ENCODE data around the gene FOXD4L6. TPM values are rescaled to one million over a fixed set of nuclear protein-coding genes. Genes with fewer than 3 reads are reported as not detected.
"Not testable (repeated sequence)": the region's sequence is repeated elsewhere in the genome, so short reads cannot be mapped to it uniquely, and the experiment has no call there.

FOXD4L6 gene
- total and polyA plus RNA-seq, 2 donors = 0.09 to 0.16 TPM

DNA sequence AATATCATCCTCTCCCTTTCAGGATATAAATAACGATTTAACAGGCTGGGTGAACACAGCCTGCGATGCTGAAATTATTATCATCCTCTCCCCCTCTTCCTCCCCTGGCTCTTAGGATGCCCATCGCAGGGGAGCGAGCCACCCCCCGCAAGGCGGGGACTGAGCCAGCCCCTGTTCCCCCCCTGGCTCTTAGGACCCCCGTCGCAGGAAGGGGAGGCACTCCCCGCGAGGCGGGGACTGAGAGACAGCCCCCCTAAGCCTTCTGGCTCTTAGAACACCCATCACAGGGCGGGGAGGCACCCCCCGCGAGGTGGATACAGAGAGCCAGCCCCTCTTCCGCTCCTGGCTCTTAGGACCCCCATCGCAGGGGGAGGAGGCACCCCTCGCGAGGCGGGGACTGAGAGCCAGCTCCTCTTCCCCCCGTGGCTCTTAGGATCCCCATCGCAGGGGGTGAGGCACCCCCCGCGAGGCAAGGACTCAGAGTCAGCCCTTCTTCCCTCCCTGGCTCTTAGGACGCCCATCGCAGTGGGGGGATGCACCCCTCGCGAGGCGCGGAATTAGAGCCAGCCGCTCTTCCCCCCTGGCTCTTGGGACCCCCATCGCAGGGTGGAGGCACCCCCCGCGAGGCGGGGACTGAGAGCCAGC lies 21.9 kb downstream of the FOXD4L6 start:
- not testable (repeated sequence) for H3K27ac ChIP-seq (ENCODE audit: low read depth in 1 of 2, low read length in 1 of 2); H3K4me1 ChIP-seq (ENCODE audit: control insufficient read depth in 2 of 2, insufficient read depth in 2 of 2, low read length in 2 of 2); H3K4me3 ChIP-seq (ENCODE audit: low read length in 2 of 2); H3K9me3 ChIP-seq (ENCODE audit: control insufficient read depth in 2 of 2, insufficient read depth in 1 of 2, low read length in 1 of 2); H3K36me3 ChIP-seq (ENCODE audit: control insufficient read depth in 2 of 2, insufficient read depth in 2 of 2, low read length in 1 of 2); DNase-seq (ENCODE audit: low read depth in 6 of 9, low spot score in 9 of 9)
- peaks cover 0 to 21% of the 10 kb centered on the region in 2 donors for H3K27me3 ChIP-seq (ENCODE audit: control insufficient read depth in 2 of 2, insufficient read depth in 1 of 2, low read length in 1 of 2)
- WGBS = 22% methylated on average over 25 of the region's 34 CpGs

DNA sequence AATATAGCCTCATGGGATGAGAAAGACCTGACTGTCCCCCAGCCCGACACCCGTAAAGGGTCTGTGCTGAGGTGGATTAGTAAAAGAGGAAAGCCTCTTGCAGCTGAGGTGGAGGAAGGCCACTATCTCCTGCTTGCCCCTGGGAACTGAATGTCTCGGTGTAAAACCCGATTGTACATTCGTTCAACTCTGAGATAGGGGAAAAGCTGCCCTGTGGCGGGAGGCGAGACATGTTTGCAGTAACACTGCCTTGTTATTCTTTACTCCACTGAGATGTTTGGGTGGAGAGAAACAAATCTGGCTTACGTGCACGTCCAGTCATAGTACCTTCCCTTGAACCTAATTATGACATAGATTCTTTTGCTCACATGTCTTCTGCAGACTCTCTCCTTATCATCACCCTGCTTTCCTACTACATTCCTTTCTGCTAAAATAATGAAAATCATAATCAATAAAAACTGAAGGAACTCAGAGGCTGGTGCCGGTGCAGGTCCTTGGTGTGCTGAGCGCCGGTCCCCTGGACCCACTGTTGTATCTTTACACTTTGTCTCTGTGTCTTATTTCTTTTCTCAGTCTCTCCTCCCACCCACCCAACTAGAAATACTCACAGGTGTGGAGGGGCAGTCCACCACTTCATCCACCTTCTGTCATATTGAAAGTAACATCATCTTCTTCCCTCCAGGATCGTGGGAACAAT lies 22.8 kb downstream of the FOXD4L6 start:
- peaks cover 0 to 21% of the 10 kb centered on the region in 2 donors for H3K27me3 ChIP-seq (ENCODE audit: control insufficient read depth in 2 of 2, insufficient read depth in 1 of 2, low read length in 1 of 2)
- not testable (repeated sequence) for H3K9me3 ChIP-seq (ENCODE audit: control insufficient read depth in 2 of 2, insufficient read depth in 1 of 2, low read length in 1 of 2); H3K4me3 ChIP-seq (ENCODE audit: low read length in 2 of 2); H3K36me3 ChIP-seq (ENCODE audit: control insufficient read depth in 2 of 2, insufficient read depth in 2 of 2, low read length in 1 of 2); H3K27ac ChIP-seq (ENCODE audit: low read depth in 1 of 2, low read length in 1 of 2); H3K4me1 ChIP-seq (ENCODE audit: control insufficient read depth in 2 of 2, insufficient read depth in 2 of 2, low read length in 2 of 2); DNase-seq (ENCODE audit: low read depth in 6 of 9, low spot score in 9 of 9)
- 65% methylated on average over 8 of the region's 13 CpGs for WGBS

DNA sequence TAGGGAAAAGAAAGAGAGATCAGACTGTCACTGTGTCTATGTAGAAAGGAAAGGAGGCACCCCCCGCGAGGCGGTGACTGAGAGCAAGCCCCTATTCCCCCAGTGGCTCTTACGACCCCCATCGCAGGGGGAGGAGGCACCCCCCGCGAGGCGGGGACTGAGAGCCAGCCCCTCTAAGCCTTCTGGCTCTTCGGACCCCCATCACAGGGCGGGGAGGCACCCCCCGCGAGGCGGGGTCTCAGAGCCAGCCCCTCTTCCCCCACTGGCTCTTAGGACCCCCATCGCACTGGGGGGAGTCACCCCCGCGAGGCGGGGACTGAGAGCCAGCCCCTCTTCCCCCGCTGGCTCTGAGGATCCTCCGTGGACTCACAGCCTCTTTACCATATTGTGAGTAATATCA lies 23.9 kb downstream of the FOXD4L6 start:
- WGBS = 32% methylated on average over 13 of the region's 19 CpGs

DNA sequence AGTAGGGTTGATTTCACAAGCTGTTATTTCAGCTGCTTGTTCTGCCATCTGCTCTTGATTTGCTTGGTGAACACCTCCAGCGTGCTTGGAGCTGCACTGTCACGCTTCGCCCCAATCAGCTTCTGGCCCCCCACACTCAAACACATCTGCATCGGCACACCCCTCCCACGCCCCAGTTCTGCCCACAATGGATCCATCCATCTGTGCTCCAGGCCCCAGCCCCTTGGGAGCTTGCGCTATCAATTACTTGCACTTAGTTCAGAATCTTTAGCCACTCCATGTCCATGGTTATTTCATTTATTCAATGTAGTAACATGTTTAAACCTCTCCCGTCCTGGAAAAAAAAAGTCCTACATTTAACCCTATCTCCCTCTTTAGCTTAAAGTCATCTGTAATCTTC lies 28.0 kb downstream of the FOXD4L6 start:
- H3K36me3 ChIP-seq (ENCODE audit: control insufficient read depth in 2 of 2, insufficient read depth in 2 of 2, low read length in 1 of 2); H3K9me3 ChIP-seq (ENCODE audit: control insufficient read depth in 2 of 2, insufficient read depth in 1 of 2, low read length in 1 of 2); H3K4me3 ChIP-seq (ENCODE audit: low read length in 2 of 2); H3K27me3 ChIP-seq (ENCODE audit: control insufficient read depth in 2 of 2, insufficient read depth in 1 of 2, low read length in 1 of 2); DNase-seq (ENCODE audit: low read depth in 6 of 9, low spot score in 9 of 9); H3K4me1 ChIP-seq (ENCODE audit: control insufficient read depth in 2 of 2, insufficient read depth in 2 of 2, low read length in 2 of 2); H3K27ac ChIP-seq (ENCODE audit: low read depth in 1 of 2, low read length in 1 of 2): not testable (repeated sequence)
- WGBS = 78% methylated on average over 4 of the region's 7 CpGs

More for the DNA sequence above, 23.9 kb downstream of the FOXD4L6 start:
- H3K9me3 ChIP-seq (ENCODE audit: control insufficient read depth in 2 of 2, insufficient read depth in 1 of 2, low read length in 1 of 2); H3K4me1 ChIP-seq (ENCODE audit: control insufficient read depth in 2 of 2, insufficient read depth in 2 of 2, low read length in 2 of 2); H3K27ac ChIP-seq (ENCODE audit: low read depth in 1 of 2, low read length in 1 of 2); DNase-seq (ENCODE audit: low read depth in 6 of 9, low spot score in 9 of 9); H3K36me3 ChIP-seq (ENCODE audit: control insufficient read depth in 2 of 2, insufficient read depth in 2 of 2, low read length in 1 of 2); H3K4me3 ChIP-seq (ENCODE audit: low read length in 2 of 2): not testable (repeated sequence)
- peaks cover 0 to 21% of the 10 kb centered on the region in 2 donors for H3K27me3 ChIP-seq (ENCODE audit: control insufficient read depth in 2 of 2, insufficient read depth in 1 of 2, low read length in 1 of 2)

DNA sequence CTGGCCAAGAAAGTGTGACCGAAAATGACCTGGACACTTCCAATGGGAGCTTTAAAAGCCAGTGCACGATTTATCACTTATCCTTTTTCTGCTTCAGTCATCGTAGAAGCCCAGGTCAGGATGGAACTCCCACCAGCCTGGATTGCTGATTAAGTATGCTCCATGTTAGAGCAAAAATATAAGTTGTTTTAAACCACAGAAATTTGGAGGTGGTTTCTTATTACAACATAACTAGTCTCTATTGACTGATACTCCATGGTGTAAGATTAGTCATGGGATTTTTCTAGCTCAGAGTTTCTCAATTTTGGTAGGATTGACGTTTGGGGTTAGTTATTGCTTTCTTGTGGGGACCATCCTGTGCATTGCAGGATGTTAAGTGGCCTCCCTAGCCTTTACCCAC lies 29.7 kb downstream of the FOXD4L6 start:
- H3K4me1 ChIP-seq (ENCODE audit: control insufficient read depth in 2 of 2, insufficient read depth in 2 of 2, low read length in 2 of 2); DNase-seq (ENCODE audit: low read depth in 6 of 9, low spot score in 9 of 9); H3K27me3 ChIP-seq (ENCODE audit: control insufficient read depth in 2 of 2, insufficient read depth in 1 of 2, low read length in 1 of 2); H3K36me3 ChIP-seq (ENCODE audit: control insufficient read depth in 2 of 2, insufficient read depth in 2 of 2, low read length in 1 of 2); H3K27ac ChIP-seq (ENCODE audit: low read depth in 1 of 2, low read length in 1 of 2); H3K4me3 ChIP-seq (ENCODE audit: low read length in 2 of 2); H3K9me3 ChIP-seq (ENCODE audit: control insufficient read depth in 2 of 2, insufficient read depth in 1 of 2, low read length in 1 of 2): not testable (repeated sequence)
- 72% methylated on average over 4 of the region's 4 CpGs for WGBS

DNA sequence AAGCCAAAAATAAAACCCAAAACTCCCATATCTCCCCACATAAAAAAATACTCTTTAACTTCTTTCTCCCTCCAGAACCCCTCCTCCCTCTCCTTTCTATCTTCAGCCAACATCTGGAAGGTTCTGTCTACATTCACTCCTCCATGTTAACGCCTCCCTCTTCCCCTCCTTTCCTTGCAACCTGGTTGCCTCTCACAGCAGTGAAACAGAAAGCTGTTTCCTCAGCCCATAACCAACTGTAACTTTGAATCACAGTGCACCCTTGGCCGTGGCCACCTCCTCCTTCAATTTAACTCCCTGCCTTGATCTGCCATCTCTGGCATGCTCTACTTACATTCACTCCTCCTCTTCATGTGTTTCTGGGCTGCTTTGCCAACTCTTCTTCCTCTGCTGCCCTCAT lies 33.4 kb downstream of the FOXD4L6 start:
- not testable (repeated sequence) for H3K4me1 ChIP-seq (ENCODE audit: control insufficient read depth in 2 of 2, insufficient read depth in 2 of 2, low read length in 2 of 2); H3K27ac ChIP-seq (ENCODE audit: low read depth in 1 of 2, low read length in 1 of 2); H3K27me3 ChIP-seq (ENCODE audit: control insufficient read depth in 2 of 2, insufficient read depth in 1 of 2, low read length in 1 of 2); H3K4me3 ChIP-seq (ENCODE audit: low read length in 2 of 2); H3K36me3 ChIP-seq (ENCODE audit: control insufficient read depth in 2 of 2, insufficient read depth in 2 of 2, low read length in 1 of 2); DNase-seq (ENCODE audit: low read depth in 6 of 9, low spot score in 9 of 9); H3K9me3 ChIP-seq (ENCODE audit: control insufficient read depth in 2 of 2, insufficient read depth in 1 of 2, low read length in 1 of 2)
- 34% methylated on average over 1 of the region's 2 CpGs for WGBS

DNA sequence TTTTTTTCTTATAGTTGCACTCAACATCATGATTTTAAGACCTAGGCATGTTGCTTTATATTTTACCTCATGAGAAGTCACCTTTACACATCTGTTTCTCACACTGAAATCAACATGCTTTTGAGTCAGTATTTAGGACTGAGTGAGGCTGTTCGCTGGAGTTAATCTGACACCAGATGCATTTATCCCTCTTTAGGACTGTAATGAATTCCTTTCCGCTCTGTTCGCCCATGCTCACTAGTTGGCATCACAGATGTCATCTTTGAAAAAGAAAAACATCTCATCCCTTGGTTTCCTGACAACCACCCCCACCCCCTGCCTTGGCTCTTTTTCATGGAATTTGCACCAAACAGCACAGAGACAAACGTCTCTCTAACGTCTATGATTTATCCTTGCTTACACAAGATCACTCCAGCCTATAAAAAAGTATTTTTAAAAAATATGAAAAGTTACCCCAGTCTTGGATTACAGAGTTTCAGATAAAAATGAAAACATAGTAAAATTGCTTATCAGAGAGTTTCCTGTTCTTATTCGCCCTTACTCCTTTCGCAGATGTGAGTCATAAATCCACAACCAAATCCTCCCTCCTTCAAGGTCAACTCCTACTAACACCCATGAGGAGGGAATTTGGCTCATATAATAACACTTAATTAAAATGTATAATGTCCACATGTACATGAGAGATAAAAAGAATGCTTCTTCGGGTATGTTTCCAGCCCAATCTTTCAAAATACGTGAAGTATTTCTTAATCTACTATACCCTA lies 34.3 kb downstream of the FOXD4L6 start:
- not testable (repeated sequence) for H3K27ac ChIP-seq (ENCODE audit: low read depth in 1 of 2, low read length in 1 of 2); H3K4me3 ChIP-seq (ENCODE audit: low read length in 2 of 2); H3K4me1 ChIP-seq (ENCODE audit: control insufficient read depth in 2 of 2, insufficient read depth in 2 of 2, low read length in 2 of 2); H3K27me3 ChIP-seq (ENCODE audit: control insufficient read depth in 2 of 2, insufficient read depth in 1 of 2, low read length in 1 of 2); H3K9me3 ChIP-seq (ENCODE audit: control insufficient read depth in 2 of 2, insufficient read depth in 1 of 2, low read length in 1 of 2); H3K36me3 ChIP-seq (ENCODE audit: control insufficient read depth in 2 of 2, insufficient read depth in 2 of 2, low read length in 1 of 2); DNase-seq (ENCODE audit: low read depth in 6 of 9, low spot score in 9 of 9)
- WGBS = 93% methylated on average over 5 of the region's 9 CpGs

DNA sequence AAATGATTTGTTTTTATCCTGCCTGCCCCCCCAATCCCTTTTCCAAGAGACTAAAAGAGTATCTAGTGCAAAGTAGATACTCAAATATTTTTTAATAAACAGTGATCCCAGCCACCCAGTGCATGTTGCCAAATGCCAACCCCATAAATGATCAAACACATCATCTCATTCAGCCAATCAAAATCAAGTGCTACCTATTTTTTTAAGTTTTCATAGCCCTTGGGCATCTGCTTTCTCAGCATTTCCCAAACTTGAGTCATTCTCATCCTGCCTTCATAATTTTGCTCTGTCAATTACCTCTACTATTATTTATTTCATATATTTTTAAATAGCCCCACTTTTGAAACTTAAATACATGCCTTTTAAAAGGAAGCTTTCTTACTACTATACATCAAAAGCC lies 37.6 kb downstream of the FOXD4L6 start:
- H3K9me3 ChIP-seq (ENCODE audit: control insufficient read depth in 2 of 2, insufficient read depth in 1 of 2, low read length in 1 of 2); H3K27me3 ChIP-seq (ENCODE audit: control insufficient read depth in 2 of 2, insufficient read depth in 1 of 2, low read length in 1 of 2); DNase-seq (ENCODE audit: low read depth in 6 of 9, low spot score in 9 of 9); H3K36me3 ChIP-seq (ENCODE audit: control insufficient read depth in 2 of 2, insufficient read depth in 2 of 2, low read length in 1 of 2); H3K4me3 ChIP-seq (ENCODE audit: low read length in 2 of 2); H3K27ac ChIP-seq (ENCODE audit: low read depth in 1 of 2, low read length in 1 of 2); H3K4me1 ChIP-seq (ENCODE audit: control insufficient read depth in 2 of 2, insufficient read depth in 2 of 2, low read length in 2 of 2): not testable (repeated sequence)

DNA sequence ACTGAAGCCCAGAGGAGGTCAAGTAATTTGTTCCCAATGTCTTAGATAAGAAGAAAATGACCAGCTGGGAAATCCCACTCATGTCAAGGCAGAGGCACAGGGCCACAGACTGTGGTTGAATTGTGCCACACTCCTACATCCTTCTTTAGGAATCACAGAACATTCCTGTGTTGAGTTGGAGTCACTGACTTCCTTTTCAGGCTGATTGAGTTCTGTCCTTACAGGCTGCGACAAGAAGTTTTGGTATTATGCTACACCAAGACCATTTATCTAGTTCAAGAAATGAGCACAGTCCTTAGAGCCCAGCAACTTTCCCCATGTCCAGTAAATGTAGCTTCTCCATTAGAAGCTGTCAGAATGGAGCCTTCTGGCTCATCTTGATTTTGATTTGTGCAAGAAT lies 38.1 kb downstream of the FOXD4L6 start:
- not testable (repeated sequence) for DNase-seq (ENCODE audit: low read depth in 6 of 9, low spot score in 9 of 9); H3K9me3 ChIP-seq (ENCODE audit: control insufficient read depth in 2 of 2, insufficient read depth in 1 of 2, low read length in 1 of 2); H3K4me1 ChIP-seq (ENCODE audit: control insufficient read depth in 2 of 2, insufficient read depth in 2 of 2, low read length in 2 of 2); H3K27ac ChIP-seq (ENCODE audit: low read depth in 1 of 2, low read length in 1 of 2); H3K27me3 ChIP-seq (ENCODE audit: control insufficient read depth in 2 of 2, insufficient read depth in 1 of 2, low read length in 1 of 2); H3K4me3 ChIP-seq (ENCODE audit: low read length in 2 of 2); H3K36me3 ChIP-seq (ENCODE audit: control insufficient read depth in 2 of 2, insufficient read depth in 2 of 2, low read length in 1 of 2)
- 77% methylated on average over 1 of the region's 1 CpG for WGBS

Measured in thymus (tissue), 11 donors.